ENCODE measurements around the gene CCDC144A.
"Not testable (repeated sequence)": the region's sequence is repeated elsewhere in the genome, so short reads cannot be mapped to it uniquely, and the experiment has no call there.

The CCDC144A gene

DNA sequence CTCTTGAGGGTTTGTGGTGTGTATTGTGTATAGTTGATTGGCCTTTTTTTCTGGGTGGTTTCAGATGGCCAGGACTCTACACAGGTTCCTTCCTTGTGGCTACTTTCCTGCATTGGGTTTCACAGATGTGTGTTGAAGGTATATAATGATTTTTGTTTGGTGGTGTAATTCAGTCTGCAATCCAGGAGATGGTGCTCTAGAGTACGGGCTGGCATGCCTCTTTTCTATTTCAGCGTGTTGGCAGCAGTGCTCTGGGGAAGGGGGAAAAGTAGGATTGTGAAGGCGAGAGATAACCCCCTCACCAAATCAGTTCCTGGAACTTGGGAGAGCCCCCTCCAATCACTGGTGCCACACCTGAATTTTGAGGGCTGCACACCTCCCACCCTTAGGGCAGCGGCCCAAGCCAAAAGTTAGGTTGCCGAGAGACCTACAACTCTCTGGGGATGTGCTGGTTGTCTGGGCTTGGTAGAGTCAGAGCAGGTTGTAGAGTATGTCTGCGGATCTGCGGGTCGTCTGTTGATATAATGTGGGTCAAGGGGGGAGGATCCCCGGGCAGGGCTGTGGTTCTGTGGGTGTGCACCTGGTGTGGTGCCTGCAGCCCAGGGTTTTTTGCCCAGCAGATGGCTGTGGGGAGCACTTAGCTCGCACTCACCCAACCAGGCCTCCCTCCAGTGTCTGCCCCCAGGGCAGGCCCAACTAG, 61.3 kb downstream of the CCDC144A start:
- DNase-seq: not testable (repeated sequence)

DNA sequence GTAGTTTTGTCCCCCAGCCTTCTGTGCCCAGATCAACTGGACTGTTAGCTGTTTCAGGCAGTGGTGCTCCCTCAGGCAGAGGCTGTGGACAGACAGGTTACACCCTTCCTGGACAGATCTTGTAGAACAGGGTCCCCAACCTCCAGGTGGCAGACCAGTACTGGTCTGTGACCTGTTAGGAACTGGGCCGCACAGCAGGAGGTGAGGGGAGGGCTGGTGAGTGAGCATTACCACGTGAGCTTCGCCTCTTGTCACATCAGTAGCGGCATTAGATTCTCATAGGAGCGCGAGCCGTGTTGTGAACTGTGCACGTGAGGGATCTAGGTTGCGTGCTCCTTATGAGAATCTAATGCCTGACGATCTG, 61.9 kb downstream of the CCDC144A start:
- DNase-seq: not testable (repeated sequence)

DNA sequence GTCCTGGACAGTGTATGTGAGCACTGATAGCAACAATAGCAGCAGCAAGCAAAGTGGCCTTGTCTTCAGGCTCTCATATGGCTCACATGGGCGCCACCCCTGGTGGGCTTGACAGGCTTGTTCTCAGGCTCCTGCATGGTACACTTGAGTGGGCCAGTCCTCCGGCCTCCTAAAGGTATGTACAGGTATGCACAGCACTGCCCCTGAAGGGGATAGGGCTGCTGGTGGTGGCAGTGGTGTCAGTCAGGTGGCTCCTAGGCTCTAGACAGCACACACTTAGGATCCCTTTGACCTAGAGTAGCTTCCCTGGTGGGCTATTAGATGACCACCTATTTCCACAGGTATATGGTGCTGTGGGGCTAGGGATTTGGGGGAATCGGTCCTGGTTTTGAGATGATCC, 67.5 kb downstream of the CCDC144A start:
- not testable (repeated sequence) for DNase-seq

DNA sequence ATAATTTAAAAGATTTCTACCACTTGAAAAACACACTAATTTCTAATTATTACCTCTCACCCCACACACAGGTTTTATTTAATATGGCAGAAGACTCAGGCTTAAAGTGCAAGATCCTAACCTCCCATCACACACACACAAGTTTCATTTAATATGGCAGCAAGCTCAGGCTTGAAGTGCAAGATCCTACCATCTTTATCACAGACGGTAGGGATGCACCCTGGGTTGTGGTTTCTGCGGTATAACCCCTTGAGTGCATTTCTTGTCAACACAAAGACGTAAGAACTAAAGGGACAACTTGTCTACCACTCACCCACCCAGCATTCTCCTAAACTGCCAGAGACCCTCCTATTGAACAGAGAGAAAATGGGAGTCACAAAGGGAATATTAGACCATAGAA, 68.1 kb downstream of the CCDC144A start:
- not testable (repeated sequence) for DNase-seq

DNA sequence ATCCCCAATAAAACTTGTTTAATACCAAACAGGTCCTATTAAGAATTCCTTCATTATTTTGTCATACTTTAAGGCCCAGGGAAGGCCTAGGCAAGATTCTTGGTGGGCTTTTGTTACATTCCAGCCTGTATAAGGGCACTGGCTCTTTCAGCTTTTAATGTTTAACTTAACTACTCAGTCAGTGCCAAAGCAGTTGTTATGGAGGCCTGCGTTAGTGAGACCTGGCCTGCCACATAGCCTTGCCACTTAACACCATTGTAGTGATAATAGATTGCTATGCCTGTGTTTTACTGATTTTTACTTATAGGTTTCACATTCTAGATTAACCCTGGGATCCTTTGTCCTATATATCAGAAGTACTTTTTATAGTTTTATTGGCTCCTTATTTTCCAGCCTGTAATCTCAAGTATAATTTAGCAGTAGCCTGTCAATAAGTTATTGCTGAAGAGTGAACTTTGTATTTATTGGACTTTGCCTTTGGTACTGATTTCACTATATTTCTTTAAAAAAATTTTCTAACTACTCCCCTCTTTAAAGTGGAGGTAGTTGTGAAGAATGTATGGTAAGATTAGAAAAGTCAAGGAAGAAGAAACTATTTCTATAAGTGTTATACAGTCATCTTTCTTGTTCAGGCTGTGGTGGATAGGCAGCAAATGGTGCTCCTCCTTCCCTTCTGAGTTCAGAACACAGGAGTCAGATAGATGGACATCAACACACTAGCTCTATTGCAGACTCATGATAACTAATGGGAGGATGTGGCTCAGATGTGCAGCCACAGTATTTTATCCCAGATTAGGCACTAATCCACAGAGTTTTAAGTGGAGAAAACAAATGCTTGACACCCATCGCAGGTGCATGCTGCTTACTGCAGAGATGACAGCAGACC, 78.5 kb downstream of the CCDC144A start:
- not testable (repeated sequence) for DNase-seq

DNA sequence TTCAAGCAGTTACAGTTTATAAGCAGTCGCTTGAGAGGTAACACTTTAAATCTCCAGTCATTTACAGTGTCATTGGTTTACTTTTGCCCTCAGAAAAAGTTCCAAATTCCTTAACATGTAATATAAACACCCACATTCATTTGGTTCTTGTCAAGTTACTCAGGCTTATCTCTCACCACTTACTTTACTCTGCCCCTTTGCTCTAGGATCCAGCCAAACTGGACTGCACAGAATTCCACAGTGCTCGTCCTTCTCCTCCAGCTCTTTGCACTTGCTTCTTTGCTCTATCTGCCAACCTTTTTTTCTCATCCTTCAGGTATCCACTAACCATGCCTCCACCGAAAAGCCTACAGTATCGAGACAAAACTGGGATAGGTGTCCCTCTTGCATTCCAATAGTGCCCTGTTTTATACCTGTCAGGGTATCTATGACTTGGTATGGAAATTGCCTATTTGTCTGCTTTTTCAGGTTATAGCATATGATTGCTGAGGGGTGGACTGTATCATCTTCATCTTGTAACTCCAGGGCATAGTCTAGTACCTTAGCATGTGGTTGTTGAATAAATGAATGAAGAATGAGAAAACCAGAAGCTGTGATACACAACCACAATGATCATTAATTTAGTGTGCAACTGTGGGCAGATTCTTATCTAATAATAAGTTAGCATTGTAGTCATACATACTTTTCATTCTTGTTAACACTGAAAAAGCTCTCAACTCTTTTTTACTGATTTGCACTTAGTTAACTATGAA, 82.5 kb downstream of the CCDC144A start:
- not testable (repeated sequence) for DNase-seq

DNA sequence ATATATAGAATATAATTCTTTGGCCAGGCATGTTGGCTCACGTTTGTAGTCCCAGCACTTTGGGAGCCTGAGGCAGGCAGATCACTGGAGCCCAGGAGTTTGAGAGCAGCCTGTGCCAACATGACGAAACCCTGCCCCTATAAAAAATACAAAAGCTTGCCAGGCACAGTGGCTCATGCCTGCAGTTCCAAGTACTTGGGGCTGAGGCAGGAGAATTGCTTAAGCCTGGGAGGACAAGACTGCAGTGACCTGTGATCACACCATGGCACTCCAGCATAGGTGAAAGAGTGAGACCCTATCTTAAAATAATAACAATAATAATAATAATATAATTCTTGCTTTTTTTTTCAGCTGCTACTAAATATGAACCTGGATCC, 83.1 kb downstream of the CCDC144A start:
- DNase-seq: not testable (repeated sequence)

DNA sequence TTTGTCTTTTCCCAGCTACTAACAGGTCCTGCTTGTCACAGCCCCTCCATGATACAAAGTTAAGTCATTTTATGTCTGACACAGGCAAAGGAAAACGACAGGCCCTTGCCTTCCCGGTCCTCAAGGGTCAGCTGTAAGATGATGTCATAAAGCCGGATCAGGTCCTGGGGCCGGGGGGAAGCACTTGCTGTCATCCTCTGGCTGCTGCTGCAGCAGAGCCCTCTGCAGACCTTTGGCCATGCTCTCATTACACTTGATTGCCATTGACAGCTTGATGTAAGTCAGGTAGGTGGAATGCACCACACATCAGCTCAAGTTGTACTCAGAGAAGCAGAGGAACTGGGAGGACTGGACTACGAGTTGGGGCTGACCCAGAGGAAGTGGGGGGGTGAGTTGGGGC, 97.8 kb downstream of the CCDC144A start:
- not testable (repeated sequence) for DNase-seq

DNA sequence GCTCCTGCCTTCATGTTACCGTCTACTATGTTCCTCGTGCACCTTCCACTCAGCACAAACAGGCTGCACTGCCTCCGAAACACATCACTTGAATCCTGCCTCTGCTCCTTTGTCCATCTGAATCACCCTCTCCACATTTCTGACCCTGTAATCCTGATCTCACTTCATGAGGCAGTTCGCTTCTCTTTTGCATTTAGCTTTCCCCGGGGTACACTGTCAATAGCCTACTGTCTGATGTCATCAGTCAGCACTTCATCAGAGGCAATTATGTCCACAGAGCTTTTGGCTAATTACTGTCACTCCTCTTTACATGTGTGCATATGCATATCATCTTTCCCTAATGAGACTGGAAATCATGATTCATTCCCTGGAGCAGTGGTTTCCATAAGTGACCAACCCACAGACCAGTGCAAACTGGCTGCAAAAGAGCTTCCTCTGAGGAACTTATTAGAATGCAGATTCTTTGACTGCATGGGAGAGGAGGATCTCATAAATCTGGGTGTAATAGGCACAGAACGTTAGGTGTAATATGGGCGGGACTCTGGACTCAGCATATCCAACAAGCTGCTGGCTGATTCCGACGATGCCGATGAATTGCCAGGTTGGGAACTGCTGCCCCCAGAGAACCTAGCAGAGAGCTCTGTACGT, 99.0 kb downstream of the CCDC144A start:
- not testable (repeated sequence) for DNase-seq

DNA sequence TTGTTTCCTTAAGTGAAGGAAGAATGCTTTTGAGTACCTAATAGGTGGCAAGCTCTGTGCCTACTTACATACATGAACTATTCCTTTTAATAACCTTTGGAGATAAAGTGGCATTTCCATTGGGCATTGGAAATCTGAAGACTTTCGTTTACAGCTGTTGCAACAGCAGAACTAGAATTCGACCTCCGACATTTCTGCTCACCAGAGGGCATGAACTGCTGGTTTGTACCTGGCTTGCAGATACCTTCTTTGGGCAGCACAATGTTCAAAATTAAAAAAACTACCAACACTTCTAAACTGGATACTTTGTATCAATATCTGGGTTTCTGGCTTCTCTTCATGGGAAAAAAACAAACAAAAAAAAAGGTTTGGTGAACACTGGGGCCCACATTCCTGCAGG, 99.6 kb downstream of the CCDC144A start:
- DNase-seq: not testable (repeated sequence)

DNA sequence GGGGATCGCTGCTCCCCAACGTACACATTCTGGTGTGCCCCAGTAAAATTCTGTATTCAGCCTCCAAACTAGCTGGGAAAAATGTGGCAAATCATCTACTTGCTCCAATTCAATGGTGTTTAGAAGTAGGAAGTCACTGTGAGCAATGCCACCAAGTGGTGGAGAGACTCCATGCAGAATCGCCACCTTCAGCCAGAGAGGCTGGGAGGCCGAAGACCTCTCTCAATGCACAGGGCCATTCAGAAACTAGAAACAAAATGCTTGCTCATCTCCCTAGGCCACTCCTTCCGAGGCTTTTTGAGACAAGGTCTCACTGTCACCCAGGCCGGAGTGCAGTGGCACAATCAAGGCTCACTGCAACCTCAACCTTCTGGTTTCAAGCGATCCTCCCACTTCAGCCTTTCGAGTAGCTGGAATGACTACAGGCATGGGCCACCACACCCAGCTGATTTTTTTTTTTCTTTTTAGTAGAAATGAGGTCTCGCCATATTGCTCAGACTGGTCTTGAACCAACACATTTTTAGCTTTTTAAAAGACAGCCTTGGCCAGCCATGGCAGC, 100.4 kb downstream of the CCDC144A start:
- DNase-seq: not testable (repeated sequence)

DNA sequence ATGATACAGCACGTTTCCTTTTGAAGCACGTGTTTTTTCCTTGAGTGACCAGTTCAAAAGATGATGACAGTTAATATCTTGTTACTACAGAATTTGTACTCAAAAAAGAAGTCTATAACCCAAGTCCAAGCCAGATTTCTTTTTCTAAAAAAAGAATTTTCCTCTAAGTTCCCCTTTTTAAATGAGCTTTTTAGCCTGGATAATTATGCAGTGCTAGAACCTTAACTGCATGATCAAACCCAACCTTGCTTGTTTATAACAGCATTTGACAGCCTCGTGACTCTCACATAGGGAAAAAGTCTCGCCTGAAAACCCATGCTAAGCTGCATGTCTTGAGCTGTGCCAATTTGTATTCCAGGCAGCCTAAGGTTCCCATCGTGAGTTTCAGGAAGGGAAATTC, 104.2 kb downstream of the CCDC144A start:
- DNase-seq: not testable (repeated sequence)

DNA sequence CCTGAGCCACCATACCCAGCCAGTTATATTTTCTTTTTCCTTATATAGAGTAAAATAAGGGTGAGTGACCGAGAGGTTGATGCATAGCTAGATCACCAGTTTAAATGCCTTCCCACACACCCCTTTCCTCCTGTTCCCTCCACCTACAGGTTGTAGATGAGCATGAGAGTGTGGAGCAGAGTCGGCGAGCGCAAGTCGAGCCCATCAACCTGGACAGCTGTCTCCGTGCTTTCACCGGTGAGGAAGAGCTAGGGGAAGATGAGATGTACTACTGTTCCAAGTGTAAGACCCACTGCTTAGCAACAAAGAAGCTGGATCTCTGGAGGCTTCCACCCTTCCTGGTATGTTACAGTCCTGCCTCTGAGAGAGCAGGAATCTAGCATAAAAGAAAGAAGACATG, 105.9 kb downstream of the CCDC144A start:
- DNase-seq: not testable (repeated sequence)

DNA sequence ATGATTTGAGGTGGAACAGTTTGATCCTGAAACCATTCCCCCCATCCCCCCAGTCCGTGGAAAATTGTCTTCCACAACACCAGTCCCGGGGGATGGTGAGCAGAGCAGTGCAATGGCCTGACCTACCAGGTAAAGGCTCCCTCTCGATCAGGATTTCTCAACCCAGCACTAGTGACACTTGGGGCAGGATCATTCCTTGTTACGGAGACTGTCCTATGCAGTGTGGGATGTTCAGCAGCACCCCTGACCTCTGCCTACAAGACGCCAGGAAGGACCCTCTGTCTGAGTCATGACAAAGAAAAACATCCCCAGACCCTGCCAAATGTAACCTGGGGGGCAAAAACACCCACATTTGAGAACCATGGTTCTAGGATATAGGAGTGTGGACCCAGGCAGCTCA, 114.8 kb downstream of the CCDC144A start:
- not testable (repeated sequence) for DNase-seq

DNA sequence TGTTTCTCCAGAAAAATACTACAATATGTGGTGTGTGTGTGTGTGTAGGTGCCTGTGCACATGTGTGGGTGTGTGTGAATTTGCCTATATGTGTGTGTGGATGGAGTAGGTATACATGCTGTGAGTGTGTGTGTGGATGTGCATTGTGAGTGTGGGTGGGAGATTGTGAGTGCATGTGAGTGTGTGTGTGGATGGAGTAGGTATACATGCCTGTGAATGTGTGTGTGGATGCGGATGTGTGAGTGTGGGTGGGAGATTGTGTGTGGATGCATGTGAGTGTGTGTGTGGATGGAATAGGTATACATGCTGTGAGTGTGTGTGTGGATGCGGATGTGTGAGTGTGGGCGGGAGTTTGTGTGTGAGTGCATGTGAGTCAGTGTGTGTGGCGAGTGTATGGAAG, 116.6 kb downstream of the CCDC144A start:
- not testable (repeated sequence) for DNase-seq

DNA sequence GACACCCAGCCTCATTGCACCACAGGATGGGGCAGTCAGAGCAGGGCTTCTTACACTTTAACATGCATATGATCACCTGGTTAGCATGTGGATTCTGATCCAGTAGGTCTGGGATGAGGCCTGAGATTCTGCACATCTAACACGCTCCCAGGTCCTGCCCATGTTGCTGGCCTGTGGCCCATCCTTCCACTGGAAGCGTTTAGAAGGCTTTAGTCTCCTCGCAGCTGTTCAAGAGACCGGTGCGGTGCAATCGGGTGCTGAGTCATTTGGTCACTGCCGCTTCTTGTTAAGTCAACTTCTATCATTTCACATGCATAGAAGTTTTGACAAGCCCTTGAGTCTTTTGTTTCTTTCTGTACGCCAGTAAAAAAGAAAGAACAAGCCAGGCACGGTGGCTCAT, 117.6 kb downstream of the CCDC144A start:
- not testable (repeated sequence) for DNase-seq

DNA sequence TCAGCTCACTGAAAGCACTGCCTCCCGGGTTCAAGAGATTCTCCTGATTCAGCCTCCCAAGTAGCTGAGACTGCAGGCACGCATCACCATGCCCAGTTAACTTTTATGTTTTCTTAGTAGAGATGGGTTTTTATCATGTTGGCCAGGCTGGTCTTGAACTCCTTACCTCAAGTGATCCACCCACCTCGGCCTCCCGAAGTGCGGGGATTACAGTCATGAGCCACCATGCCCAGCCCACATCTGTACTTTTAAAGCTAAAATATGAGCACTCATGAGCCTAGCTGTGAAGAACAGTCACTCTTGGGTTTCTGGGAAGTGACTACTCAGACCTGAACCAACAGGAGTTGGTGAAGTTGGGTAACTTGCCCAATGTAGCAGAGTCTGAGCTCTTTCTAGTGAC, 120.2 kb downstream of the CCDC144A start:
- not testable (repeated sequence) for DNase-seq

DNA sequence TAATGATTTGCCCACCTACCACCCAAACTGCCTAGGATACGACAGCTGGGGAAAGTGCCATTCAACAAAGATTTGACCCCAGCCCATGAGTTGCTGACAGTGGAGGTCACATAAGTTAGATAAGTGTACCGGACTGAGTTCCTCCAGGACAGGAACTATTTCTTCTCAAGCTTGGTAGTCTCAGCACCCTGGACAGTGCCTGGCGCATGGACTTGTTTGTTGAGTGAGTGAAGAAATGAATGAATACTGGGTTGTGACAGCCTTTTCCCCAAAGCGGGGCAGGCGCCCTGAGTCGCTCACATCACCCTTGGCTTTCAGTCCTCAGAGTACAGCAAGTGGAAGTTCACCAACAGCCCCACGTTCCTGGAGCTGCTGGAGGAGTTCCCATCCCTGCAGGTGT, 122.1 kb downstream of the CCDC144A start:
- DNase-seq: not testable (repeated sequence)

DNA sequence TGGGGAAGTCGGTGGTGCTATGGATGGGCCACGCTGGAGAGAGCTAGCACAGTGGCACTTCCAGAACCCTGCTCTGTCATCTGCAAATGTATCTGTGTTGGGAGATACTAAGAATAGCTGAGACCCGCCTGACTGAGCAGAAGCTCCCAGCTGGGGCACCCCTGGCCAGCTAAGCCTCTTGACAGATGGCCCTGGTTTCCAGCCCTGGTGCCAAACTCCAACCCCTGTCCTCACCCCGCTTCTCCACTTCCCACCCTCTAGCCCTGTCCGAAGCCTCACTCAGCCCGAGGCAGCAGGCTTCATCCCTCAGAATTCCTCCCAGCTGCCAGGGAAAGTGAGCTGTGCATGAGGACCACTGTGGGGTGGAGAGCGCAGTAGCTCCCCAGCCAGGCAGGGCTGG, 124.4 kb downstream of the CCDC144A start:
- DNase-seq: no peak

DNA sequence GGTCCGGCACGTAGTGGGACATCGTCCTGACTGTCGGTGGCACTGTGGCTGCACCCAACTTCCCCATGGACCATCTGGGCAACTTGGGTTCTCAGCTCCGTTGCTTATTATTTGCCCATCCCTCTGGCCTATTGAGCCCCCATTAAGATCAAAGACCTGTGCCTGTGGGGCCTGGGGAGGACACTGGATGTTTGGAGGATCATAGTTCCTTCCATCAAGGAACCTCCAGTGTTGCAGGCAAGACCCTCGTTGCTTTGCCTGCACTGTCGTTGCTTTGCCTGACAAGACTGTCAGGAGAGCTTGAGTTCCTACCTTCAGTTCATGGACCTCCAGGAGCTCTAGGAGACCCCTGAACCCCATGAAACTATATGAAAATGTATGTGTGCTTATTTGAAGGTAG, 127.2 kb downstream of the CCDC144A start:
- DNase-seq: no peak

DNA sequence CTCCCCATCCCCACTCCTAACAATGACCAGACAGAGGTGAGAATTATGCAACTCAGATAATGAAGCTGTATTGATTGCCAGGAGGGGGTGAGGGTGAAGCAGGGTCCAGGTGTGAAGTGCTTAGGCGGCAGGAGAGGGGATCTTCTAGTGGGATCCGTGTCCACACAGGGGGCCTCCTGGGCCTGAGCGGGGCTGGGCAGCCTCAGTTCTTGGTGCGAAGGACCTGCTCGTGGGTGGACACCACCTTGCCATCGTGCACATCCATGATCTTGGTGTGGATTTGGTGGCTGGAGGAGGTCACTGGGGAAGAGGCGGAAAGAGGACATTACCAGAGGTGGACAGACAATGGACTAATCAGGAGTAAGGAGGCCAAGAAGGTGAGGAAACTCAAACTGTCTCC, 127.9 kb downstream of the CCDC144A start:
- not testable (repeated sequence) for DNase-seq

DNA sequence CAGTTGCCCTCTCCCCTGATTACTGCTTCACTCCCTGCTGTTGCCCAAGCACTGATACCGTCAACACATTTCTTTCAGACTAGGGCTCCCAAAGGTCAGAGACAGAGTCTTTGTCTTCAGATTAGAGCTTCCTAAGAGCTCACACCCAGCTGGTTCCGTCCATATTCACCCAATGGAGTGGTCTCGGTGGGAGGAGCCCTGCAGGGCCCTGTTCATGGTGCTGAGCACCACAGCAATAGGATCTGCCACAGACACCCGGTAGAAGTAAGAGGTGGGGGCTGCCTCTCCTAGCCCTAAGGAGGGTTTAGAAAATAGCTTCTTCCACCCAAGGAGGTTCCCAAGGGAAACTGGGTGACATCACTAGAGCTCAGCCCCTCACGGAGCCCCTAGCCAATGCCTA, 128.3 kb downstream of the CCDC144A start:
- no peak for DNase-seq
